ENCODE results near the gene B3GAT2. TPM values are rescaled to one million over a fixed set of nuclear protein-coding genes. Genes with fewer than 3 reads are reported as not detected.

The B3GAT2 gene
- total and polyA plus RNA-seq, 10 donors, result 0.03 to 0.09 (median 0.05) TPM; not detected in 6

DNA sequence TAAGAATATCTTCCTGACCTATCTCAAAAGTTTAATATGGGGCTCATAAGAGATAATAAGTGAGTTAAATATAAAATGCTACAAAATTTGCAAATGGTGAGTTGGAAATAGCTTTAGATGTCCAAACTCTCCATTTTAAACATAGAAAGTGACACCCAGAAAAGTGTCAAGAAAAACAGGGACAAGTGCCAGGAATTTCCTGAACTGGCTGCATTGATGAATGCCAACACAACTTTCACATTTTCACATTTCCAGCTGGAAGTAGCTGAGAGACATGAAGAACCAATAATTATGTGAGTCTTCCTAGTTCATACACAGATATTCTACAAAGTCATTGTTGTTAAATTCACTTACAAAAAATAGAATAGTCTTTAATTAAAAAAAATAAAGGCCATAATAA, 38.6 kb upstream of the B3GAT2 start:
- H3K27me3 ChIP-seq (replicated peaks in 1 of 7), result peaks cover 0 to 15% (median 0%) of the 10 kb centered on the region in 7 donors
- no peak for DNase-seq
- H3K9me3 ChIP-seq, result no peaks in the 10 kb centered on the region
- H3K4me3 ChIP-seq, result no peak overlapping the region
- no peaks in the 10 kb centered on the region for H3K4me1 ChIP-seq
- intact Hi-C loops (cut with DNase I; ENCODE audit: low total_unique reads), result no loop called here
- H3K36me3 ChIP-seq, result no peaks in the 10 kb centered on the region
- TF ChIP-seq POLR2AphosphoS5 (IDR thresholded peaks at IDR 0.05) (no peak), POLR2A (IDR thresholded peaks at IDR 0.05) (no peak)
- TF ChIP-seq, protein P1, sequence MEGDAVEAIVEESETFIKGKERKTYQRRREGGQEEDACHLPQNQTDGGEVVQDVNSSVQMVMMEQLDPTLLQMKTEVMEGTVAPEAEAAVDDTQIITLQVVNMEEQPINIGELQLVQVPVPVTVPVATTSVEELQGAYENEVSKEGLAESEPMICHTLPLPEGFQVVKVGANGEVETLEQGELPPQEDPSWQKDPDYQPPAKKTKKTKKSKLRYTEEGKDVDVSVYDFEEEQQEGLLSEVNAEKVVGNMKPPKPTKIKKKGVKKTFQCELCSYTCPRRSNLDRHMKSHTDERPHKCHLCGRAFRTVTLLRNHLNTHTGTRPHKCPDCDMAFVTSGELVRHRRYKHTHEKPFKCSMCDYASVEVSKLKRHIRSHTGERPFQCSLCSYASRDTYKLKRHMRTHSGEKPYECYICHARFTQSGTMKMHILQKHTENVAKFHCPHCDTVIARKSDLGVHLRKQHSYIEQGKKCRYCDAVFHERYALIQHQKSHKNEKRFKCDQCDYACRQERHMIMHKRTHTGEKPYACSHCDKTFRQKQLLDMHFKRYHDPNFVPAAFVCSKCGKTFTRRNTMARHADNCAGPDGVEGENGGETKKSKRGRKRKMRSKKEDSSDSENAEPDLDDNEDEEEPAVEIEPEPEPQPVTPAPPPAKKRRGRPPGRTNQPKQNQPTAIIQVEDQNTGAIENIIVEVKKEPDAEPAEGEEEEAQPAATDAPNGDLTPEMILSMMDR (IDR thresholded peaks at IDR 0.05 in 8 of 11, conservative IDR thresholded peaks at IDR 0.05 in 3 of 11), result no peak
- no peak overlapping the region for H3K27ac ChIP-seq

DNA sequence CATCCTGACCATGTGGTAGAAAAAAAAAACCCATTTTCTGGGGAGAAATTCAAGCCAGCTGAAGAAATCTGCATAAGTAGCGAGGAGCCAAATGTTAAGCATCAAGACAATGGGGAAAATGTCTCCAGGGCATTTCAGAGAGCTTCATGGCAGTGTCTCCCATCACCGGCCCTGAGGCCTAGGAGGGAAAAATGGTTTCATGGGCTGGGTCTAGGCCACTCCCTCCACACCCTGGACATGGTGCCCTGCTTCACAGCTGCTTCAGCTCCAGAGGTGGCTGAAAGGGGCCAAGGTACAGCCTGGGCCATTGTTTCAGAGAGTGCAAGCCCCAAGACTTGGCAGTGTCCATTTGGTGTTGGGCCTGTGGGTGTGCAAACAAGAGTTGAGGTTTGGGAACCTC, 34.4 kb upstream of the B3GAT2 start:
- Histone ChIP-seq H3K27me3 (replicated peaks in 1 of 7) (no peaks in the 10 kb centered on the region), H3K4me1 (no peaks in the 10 kb centered on the region), H3K27ac (no peak overlapping the region), H3K9me3 (no peaks in the 10 kb centered on the region), H3K36me3 (no peaks in the 10 kb centered on the region), H3K4me3 (no peak overlapping the region)
- TF ChIP-seq, protein P1 (IDR thresholded peaks at IDR 0.05 in 8 of 11, conservative IDR thresholded peaks at IDR 0.05 in 3 of 11), result no peak
- no peak for TF ChIP-seq POLR2AphosphoS5 (IDR thresholded peaks at IDR 0.05)
- no peak for TF ChIP-seq POLR2A (IDR thresholded peaks at IDR 0.05)
- no peak for DNase-seq
- intact Hi-C loops (cut with DNase I; ENCODE audit: low total_unique reads), result no loop called here
- 71 to 85% (median 78%) methylated on average over 2 of the region's 2 CpGs for WGBS, 5 donors

DNA sequence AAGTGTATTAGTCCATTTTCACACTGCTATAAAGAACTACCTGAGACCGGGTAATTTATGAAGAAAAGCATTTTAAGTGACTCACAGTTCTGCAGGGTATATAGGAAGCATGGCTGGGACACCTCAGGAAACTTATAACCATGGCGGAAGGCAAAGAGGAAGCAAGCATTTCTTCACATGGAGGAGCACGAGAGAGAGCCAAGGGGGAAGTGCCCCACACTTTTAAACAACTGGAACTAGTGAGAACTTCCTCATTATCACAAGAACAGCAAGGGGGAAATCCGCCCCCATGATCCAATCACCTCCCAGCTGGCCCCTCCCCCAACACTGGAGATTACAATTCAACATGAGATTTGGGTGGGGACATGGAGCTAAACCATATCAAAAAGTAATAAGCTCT, 28.3 kb upstream of the B3GAT2 start:
- H3K27ac ChIP-seq, result no peak overlapping the region
- H3K4me3 ChIP-seq, result no peak overlapping the region
- H3K27me3 ChIP-seq (replicated peaks in 1 of 7), result no peaks in the 10 kb centered on the region
- no peaks in the 10 kb centered on the region for H3K9me3 ChIP-seq
- TF ChIP-seq, protein P1 (IDR thresholded peaks at IDR 0.05 in 8 of 11, conservative IDR thresholded peaks at IDR 0.05 in 3 of 11), result no peak
- TF ChIP-seq POLR2A (IDR thresholded peaks at IDR 0.05), result no peak
- no peak for TF ChIP-seq POLR2AphosphoS5 (IDR thresholded peaks at IDR 0.05)
- no peaks in the 10 kb centered on the region for H3K4me1 ChIP-seq
- no peak for DNase-seq
- 36 to 56% (median 48%) methylated on average over 4 of the region's 4 CpGs for WGBS, 5 donors
- intact Hi-C loops (cut with DNase I; ENCODE audit: low total_unique reads), result no loop called here
- H3K36me3 ChIP-seq, result no peaks in the 10 kb centered on the region

DNA sequence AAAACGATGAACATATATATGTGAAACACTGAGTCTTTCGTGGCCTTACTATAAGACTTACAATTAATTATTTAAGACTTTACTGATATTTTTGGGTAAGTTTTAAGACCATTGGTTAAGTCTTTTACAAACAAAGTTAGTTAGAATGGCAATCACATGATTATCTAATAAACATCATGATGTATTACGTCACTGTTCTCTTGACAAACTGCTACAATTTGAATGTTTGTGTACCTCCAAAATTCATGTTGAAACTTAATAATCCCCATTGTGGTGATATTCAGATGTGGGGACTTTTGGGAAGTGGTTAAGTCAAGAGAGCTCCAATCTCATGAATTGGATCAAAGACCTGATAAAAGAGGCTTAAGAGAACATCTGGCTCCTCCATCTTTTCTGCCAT, 25.9 kb upstream of the B3GAT2 start:
- Histone ChIP-seq H3K27ac (no peak overlapping the region), H3K36me3 (no peaks in the 10 kb centered on the region), H3K4me1 (no peaks in the 10 kb centered on the region), H3K9me3 (peaks cover 0 to 6% (median 0%) of the 10 kb centered on the region in 8 donors), H3K27me3 (replicated peaks in 1 of 7) (no peaks in the 10 kb centered on the region), H3K4me3 (no peak overlapping the region)
- WGBS, 5 donors, result 89 to 93% (median 91%) methylated on average over 3 of the region's 3 CpGs
- intact Hi-C loops (cut with DNase I; ENCODE audit: low total_unique reads), result no loop called here
- TF ChIP-seq POLR2A (IDR thresholded peaks at IDR 0.05), result no peak
- TF ChIP-seq POLR2AphosphoS5 (IDR thresholded peaks at IDR 0.05), result no peak
- TF ChIP-seq, protein P1 (IDR thresholded peaks at IDR 0.05 in 8 of 11, conservative IDR thresholded peaks at IDR 0.05 in 3 of 11), result no peak
- DNase-seq, result no peak

Measured in spleen (tissue), 11 donors.